ENCODE data around the gene HRG.

Gene HRG

DNA sequence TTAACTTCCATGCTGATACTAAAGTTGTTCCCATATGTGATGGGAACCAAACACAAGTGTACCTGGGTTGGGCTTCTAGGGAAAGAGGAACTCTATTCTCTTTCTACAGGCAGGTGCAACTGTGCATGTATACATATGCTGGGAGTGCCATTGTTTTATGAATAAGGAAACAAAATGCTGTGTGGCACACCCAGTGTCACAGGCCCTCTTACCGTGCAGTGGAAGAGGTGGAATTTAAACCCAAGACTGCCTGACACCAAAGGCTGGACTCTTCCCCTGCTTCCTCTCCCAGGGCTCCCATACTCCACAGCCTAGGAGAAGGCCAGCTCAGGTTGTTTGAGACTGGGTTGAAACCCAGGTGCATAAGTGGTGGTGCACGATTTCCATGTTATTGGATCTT, 27.6 kb upstream of the HRG start:
- no peak for DNase-seq

DNA sequence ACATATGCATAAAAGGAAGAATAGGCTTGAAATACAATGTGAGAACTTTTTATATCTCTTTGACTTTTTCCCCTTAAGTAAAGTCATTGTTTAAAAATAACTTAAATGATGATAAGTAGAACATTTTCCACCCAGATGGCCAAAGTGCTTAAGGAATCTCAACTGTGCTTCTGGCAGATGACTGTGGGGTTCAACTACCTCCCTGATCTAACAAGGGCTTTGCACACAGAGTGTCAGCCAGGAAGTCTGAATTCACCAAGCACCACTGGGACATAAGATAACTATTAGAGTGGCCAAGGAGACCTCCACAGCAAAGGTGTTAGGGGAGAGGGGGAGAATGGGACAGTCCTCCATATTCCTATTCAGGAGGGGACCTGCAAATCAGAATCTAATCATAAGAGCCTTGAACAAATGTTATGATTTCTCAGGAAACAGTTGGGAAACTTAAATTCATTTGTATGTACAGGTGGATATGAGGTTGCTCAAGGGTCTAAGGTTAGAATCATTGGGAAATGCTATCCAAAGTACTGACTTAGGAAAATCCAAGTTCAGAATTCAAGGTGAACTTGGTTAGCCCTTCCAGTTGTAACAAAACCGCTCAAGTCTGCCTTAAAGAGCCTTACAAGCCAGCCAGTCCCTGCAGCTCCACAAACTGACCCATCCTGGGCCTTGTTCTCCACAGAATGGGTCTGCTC, 25.9 kb upstream of the HRG start, which contains the start of gene FETUB:
FETUB (plus strand) TSS at position 622 of the 695 bp plus-strand sequence; CDS start at position 684, 62 bp downstream.
- no peak for DNase-seq

DNA sequence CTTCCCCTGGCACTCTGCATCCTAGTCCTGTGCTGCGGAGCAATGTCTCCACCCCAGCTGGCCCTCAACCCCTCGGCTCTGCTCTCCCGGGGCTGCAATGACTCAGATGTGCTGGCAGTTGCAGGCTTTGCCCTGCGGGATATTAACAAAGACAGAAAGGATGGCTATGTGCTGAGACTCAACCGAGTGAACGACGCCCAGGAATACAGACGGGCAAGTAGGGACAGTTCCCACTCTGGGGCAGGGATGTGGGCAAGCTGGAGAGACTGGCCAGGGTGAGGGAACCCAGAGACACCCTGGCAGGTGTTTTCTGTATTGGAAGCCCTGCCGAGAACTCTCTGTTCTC, 25.4 kb upstream of the HRG start:
- DNase-seq = no peak

DNA sequence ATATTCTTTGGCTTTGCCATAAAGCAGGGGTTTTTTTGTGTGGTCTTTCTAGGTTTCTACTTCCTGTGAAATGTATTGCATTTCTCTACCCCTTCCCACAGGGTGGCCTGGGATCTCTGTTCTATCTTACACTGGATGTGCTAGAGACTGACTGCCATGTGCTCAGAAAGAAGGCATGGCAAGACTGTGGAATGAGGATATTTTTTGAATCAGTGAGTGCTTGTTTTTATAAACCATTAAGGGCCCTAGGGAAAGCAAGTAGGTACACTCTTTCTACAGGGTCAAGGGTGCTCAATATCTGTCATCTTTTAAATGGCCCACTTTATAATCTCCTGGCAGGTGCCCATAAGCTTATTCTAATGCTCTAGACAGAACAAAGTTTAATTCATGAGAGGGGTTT, 24.9 kb upstream of the HRG start:
- no peak for DNase-seq

DNA sequence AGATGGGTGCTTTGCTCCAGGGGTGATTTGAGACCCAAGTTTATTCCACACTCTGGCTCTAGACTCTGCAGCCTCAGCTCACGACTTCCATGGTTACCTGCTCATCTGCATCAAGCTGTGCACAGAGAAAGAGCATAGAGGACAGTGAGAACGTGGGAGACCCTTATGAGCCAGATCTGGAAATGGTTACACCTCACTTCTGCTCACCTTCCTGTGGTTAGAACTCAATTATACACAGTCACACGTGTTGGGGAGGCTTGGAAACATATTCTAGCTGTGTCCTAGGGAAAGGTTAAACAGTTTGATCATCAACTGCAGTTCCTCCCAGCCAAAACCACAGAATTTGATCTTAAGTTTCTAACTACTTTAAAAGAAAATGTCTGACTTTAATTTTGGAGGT, 23.8 kb upstream of the HRG start:
- no peak for DNase-seq

DNA sequence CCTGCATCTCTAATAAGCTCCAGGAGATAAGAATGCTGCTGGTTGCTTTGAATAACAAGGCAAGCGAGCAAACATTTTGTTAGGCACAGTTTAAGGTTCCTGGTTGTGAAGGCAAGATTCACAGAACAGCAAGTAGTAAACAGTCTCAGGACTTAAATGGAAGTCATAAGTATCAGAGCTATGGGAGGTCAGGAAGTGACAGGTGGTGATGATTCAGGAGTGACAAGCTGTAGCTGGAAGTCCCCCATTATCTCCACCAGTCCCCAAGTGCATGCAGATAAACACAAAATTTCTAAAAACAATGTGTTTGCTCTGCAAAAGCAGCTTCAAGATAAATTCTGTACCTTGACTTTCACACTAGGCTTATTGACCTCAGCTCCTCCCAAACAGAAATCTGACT, 22.3 kb upstream of the HRG start:
- DNase-seq = no peak

DNA sequence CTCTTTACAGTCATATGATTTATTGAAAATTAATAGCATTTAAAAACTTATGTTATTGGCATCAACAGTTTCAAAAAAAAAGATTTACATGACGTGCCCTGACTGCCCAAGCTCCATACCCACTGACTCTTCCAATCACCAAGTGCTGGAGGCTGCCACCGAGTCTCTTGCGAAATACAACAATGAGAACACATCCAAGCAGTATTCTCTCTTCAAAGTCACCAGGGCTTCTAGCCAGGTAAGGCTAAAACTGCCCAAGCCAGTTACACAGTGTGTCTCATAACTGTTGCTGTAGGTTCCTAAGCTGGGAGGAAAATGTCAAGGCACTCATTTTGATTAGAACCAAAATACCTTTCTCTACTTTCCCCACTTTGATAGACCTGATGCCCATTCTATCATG, 21.1 kb upstream of the HRG start:
- DNase-seq = no peak

DNA sequence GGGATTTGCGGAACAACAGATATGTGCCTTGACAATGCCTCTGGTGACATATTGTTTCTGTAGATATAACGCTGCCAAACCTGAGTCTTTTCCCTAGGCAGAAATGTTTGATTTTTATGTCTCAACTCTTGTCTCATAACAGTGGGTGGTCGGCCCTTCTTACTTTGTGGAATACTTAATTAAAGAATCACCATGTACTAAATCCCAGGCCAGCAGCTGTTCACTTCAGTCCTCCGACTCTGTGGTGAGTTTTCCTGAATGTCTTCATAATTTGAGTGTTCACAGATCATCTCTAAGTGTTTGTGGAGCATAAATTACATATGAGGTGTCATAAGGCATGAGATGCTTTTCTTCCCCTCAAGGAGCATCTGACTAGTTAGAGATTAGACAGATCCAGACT, 19.7 kb upstream of the HRG start:
- no peak for DNase-seq

DNA sequence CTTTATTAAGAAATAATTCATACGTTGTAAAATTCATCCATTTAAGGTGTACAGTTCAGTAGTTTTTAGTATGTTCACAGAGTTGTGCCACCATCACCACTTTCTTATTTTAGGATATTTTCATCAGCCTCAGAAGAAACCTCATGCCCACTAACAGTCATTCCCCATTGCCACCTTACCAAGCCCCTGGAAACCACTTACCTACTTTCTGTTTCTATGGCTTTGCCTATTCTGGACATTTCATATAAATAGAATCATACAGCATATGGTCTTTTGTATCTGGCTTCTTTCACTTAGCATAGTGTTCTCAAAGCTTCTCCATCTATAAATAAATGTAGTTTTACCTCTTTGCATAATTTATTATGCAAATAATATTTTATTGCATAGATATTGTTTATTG, 19.0 kb upstream of the HRG start:
- DNase-seq = no peak

DNA sequence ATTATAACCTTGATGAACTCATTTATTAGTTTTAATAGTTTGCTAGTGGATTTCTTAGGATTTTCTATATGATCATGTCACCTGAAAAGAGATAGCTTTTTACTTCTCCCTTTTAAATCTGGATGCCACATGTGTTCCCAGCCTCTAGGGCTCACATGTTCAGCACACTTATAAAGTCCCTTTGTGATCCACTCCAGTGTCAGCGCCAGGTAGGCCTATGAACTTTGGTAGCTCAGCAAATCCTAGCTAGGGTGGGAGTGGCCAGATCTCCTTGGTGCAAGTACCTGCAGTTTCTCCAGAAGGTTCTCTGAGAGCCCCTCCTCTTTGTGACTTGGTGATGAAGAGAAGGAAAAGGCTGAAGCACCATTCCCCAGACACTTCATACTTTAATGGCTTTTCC, 17.0 kb upstream of the HRG start:
- no peak for DNase-seq

DNA sequence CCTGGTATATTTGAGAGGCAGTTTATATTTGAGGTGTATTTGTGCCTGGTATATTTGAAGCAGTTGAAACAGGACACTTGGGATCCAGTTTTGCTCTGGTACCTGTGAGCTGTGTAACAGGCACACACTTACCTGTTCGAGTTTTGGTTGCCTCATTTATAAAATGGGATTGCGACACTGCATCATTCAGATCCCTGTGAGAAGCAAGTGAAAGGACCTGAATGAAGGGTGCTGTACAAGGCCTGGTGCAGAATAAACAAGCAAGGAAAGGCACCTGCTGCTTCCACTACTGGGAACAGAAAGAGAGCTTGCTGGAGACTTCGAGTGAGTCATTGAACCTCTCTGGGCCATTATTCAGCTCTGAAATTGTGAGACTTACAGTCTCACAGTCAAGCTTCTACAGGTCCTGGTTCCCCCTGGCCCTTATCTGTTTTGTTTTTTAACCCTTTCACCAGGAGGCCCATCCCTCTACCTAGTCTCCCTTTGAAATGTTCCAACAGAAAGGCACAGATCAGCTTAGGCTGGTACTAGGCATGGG, 14.1 kb upstream of the HRG start:
- no peak for DNase-seq

DNA sequence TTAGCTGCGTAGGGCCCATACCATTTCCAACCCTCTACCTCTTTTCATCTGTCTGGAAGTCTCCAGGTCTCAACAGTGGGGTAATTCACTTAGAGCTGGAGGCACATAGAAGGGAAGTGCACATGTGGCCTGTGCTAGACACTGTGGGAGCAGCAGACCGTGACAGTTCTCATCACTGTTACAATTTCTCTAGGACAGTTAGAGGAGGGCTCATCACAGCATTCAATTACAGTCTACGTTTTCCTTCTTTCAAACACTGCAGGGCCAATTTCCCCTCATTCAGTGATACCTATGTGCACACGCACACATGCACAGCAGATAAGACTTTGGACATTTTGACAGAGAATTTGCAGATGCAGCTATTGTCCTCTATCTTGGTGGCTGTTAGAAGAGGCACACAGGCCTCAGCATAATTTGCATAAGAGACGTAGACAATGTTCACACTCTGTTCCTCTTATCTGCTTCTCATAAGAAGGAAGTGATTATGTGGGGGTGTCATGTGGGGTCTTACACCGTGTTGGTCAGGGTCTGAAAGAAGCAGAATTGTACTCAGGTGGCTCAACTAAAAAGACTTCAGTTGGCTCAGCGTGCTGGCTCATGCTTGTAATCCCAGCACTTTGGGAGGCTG, 12.6 kb upstream of the HRG start:
- DNase-seq = no peak

DNA sequence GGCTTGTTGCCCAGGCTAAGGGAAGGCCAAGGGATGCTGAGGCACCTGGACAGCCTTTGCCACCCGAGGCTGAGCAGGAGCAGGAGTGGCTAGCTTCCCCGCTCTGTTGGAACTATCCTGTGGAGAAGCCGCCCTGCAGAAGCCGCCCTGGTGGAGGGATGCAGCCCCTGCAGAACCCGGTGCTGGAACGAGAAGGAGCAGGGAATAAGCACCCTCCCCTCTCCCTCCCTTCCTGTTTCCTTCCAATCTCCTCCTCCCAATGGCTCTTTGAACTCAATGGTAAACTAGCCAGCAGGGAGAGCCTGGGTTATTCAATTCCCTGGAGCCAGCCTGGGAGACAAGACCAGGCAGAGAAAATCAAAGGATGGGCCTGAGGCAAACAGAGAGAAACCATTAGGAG, 11.8 kb upstream of the HRG start:
- DNase-seq = no peak

DNA sequence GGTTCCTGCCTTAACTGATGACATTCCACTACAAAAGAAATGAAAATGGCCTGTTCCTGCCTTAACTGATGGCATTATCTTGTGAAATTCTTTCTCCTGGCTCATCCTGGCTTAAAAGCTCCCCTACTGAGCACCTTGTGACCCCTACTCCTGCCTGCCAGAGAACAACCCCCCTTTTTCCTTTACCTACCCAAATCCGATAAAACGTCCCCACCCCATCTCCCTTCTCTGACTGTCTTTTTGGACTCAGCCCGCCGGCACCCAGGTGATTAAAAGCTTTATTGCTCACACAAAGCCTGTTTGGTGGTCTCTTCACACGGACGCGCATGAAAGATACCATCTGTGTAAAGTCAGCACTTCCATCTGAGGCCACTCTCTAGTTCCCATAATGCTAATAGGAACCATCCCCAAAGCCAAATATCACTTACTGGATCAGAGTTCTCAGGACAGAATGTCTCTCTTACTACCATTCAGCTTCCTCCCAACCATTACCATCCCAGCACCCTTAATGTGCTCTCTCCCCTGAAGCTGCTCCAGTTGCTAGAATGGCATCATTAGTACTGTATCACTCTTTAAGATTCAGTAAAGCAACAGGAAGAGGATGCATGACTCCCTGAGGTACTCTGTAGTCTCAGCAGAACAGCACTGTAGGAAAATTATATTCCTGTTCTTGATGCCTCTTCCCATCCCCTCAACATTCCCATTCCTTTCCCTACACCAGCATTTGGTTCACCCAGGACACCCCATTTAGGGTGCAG, 2.3 kb upstream of the HRG start:
- no peak for DNase-seq

DNA sequence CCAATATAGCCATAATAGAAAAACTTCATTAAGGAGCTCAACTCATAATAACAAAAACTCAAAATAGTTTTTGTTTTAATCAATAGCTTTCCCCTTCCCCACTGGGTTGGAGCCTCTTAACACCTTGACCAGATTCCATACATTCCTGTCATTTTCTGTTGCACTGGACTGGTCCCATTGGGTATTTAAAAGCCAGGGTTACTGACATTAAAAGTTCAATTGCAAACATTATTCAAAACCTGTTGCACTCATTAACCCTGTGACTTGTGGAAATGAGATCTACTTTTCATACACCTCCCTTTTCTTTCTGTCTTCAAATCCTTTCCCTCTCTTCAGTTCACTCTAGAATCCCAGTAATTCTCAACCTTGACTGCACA, 1.7 kb upstream of the HRG start:
- DNase-seq = no peak

DNA sequence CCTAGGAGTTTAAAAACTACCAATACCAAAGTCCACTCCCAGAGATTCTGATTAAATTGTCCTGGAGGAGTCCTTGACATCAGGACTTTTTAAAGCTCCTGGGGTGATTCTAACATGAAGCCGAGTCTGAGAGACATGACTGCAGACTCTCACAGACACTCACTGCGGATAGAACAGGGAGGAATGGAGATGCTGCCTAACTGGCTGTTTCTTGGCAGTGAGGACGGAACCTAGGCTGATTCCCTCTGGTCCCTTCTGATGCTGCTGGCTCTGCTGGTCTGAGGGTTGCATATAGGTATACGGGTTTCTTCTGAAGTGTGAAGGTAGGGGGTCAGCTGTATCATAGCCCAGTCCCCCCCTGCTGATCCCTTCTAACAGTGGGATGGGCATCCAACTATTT, 1.3 kb upstream of the HRG start:
- no peak for DNase-seq

DNA sequence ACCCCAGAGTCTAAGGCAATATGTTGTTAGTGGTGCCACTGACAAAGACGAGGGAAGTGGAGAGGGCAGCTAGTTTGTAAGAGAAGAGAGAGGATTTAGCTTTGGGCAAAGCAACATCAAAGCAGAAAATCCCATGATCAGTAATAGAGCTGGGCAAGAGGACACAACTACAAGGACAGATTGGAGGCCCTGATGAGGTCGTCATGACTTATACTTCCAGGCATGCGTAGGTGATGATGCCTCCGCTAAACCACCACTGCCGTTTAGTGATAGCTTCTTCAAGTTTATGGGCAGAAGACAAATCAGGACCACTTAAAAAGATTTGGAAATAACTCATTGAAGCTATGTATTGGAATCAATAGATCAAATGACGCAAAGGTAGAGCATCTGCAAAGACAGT, 2.6 kb downstream of the HRG start:
- no peak for DNase-seq

DNA sequence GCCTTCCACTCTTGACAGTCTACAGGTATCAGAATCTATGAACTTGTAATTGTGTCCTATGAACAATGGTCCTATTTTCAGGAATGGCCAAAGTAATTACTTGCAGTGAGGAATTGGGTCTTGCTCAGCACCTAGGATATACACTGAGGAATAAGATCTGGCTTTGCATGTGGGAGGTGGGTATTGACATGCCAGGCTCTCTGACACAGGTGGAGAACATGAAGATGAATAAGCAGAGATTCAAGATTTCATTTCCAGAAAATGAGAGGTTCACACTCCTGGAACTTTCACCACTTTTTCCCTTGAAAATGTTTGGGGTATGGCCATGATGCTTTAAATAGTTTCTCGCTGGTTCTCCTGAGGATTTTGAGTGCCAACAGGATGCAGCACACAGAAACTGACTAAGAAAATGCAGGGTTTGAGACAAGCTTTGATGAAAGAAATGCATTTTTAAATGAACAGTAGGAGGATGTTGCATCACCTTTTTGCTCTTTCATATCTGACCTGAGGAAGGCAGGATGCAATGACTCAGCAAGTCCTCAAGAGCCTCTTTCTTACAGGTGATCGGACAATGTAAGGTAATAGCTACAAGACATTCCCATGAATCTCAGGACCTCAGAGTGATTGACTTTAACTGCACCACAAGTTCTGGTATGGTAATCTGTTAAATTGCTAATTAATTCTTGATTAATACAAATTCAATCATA, 3.7 kb downstream of the HRG start:
- DNase-seq = no peak

DNA sequence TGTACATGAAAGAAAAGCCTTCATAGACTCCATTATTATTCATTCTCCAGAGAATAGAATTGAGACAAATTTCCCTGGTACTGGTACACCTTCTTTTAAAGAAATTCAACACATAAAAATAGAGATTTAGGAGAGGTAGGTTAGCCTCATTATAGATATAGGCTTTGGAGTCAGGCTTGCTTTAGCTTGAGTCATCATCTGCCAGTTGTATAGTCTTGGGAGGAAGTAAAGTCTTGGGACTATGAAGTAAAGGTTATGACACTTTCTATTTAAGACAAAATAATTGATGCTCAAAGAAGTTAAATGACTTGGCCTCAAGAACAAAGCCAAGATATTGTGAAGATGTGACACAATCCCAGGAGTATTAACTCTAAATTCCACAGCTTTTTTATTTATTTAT, 4.3 kb downstream of the HRG start:
- DNase-seq = no peak

DNA sequence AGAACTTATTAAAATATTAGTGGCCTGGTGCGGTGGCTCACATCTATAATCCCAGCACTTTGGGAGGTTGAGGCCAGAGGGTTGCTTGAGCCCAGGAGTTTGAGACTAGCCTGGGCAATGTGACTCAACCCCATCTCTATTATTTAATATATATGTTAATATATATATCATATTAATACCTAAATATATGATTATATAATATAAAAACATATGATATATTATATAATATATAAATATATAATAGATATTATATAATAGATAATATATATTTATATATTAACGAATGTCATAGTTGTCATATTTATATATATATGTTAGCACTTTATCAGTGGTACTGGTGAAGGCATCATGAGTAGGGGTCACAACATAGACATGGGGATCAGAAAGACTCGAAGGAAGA, 5.2 kb downstream of the HRG start:
- DNase-seq = no peak

DNA sequence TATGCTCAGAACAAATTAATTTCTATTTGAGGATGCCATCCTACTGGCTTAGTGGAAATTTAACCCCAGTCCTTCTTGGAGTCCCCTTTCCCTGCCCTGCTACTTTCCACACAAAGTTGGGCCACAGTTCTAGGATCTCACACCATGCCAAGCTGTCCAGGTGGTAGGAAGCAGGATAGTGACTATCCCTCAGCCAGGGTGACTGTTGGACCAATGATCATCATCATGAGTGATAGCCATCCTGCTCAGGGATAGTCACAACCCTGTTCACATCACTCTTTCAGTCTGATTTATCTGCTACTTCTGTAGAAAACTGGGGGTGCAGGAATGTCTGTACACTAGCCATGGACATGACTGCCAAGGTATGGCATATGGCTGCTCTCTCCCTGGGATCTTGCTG, 12.8 kb downstream of the HRG start:
- DNase-seq = no peak

DNA sequence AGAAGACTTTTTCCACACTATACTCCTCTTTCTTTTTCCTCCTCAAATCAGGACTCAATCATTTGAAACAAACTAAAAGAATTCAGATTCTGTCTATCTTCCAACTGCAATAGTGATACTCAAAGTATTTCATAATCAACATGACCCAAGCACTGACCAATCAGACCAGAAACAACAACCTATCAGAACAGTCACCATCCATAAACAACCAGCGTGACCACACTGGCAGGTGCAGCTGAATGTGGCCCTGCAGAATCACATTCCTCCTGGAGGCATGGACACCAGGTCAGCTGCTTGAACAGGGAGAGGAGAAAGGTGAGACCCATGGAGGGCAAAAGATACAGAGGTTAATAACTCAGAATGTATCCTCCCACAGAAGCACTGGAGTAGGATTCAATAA, 13.3 kb downstream of the HRG start:
- no peak for DNase-seq

DNA sequence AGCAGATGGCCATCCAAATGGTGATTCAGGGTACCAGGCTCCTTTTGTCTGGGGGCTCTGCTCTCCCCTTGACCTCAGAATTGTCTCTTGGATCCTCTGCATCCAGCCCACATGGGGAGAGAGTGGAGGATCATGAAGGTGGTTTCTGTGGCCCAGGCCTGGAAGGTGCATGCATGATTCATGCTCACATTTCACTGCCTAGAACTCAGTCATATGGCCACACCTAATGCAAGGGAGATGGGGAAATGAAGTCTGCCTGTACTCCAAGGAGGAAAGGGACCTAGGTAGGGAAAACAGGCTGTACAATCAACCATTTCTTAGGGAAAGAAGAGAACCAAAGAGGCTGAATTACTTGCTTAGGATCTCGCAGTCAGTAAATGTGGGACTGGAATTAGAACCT, 15.1 kb downstream of the HRG start:
- no peak for DNase-seq

DNA sequence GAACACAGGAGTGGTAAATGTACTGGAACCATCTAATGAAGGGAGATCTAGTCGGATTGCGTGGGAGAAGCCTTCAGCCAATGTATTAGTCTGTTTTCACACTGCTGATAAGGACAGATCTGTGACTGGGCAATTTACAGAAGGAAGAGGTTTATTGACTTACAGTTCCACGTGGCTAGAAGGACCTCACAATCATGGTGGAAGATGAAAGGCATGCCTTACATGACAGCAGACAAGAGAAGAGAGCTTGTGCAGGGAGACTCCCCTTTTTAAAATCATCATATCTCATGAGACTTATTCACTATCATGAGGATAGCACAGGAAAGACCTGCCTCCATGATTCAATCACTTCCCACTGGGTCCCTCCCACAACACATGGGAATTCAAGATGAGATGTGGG, 17.0 kb downstream of the HRG start:
- DNase-seq = no peak

Measured in stimulated activated CD8-positive, alpha-beta memory T cell treated with anti-CD3 and anti-CD28 coated beads, Interleukin-4, amount 100 ng/mL, for 48 hours (primary cell).